Stimulated activated CD8-positive, alpha-beta memory T cell treated with anti-CD3 and anti-CD28 coated beads, Interleukin-7, amount 100 ng/mL, for 4 hours (primary cell): ENCODE measurements around the gene GALNT2.
A peak's percentile ranks its signal among the peaks of the same experiment; 100 is the strongest.

Experiments
- DNase-seq, 2 donors: peaks; one replicate each; pipeline ENCODE4 v3.0.0-alpha.2; 2020; ENCODE audit warnings: low read depth in 2 of 2

Gene GALNT2

GRCh38 chr1:230050973-230051735, 15.9 kb upstream of the GALNT2 start:
- DNase-seq, result no peak

GRCh38 chr1:230052018-230052417, 15.0 kb upstream of the GALNT2 start:
- DNase-seq, result no peak

- DNase-seq, result no peak
Observed at GRCh38 chr1:230052665-230053064, 14.4 kb upstream of the GALNT2 start.

- DNase-seq, result no peak
Observed at GRCh38 chr1:230054092-230054749, 12.8 kb upstream of the GALNT2 start.

- no peak for DNase-seq
Observed at GRCh38 chr1:230056098-230056497, 10.9 kb upstream of the GALNT2 start.

GRCh38 chr1:230057100-230057499, 9.9 kb upstream of the GALNT2 start:
- DNase-seq, result no peak

GRCh38 chr1:230057681-230058565, 9.1 kb upstream of the GALNT2 start:
- no peak for DNase-seq

GRCh38 chr1:230058626-230059025, 8.4 kb upstream of the GALNT2 start:
- DNase-seq, result no peak

GRCh38 chr1:230061801-230062200, 5.2 kb upstream of the GALNT2 start:
- DNase-seq, result no peak

GRCh38 chr1:230062521-230062920, 4.5 kb upstream of the GALNT2 start:
- no peak for DNase-seq

GRCh38 chr1:230064283-230064682, 2.8 kb upstream of the GALNT2 start:
- no peak for DNase-seq

GRCh38 chr1:230065161-230065560, 1.9 kb upstream of the GALNT2 start:
- DNase-seq, result no peak

GRCh38 chr1:230065571-230065970, 1.5 kb upstream of the GALNT2 start:
- DNase-seq, result no peak

- no peak for DNase-seq
Observed at GRCh38 chr1:230066031-230066430, 1.0 kb upstream of the GALNT2 start.

GRCh38 chr1:230067419-230067870, 407 bp downstream of the GALNT2 start:
- DNase-seq, result no peak

- peak in 1 of 2 donors; percentile 15 for DNase-seq
Observed at GRCh38 chr1:230067871-230068620, 1.0 kb downstream of the GALNT2 start.

GRCh38 chr1:230068621-230068873, 1.5 kb downstream of the GALNT2 start:
- DNase-seq, result no peak

- no peak for DNase-seq
Observed at GRCh38 chr1:230068952-230069684, 2.1 kb downstream of the GALNT2 start.

GRCh38 chr1:230069796-230070195, 2.8 kb downstream of the GALNT2 start:
- no peak for DNase-seq

GRCh38 chr1:230070321-230071208, 3.5 kb downstream of the GALNT2 start:
- no peak for DNase-seq
